Ishikawa (cell line): Measurements from ENCODE around the gene TMEM209.

Source experiments
- CEBPB ChIP-seq: IDR thresholded peaks from 2 replicates; pipeline ENCODE4 v1.6.1; 2012
- EGR1 ChIP-seq: IDR thresholded peaks from 2 replicates; pipeline ENCODE4 v1.6.1; 2012
- EP300 ChIP-seq: IDR thresholded peaks from 2 replicates; pipeline ENCODE4 v1.6.1; 2012; ENCODE audit warnings: borderline replicate concordance
- NFIC ChIP-seq: IDR thresholded peaks from 2 replicates; pipeline ENCODE4 v1.6.1; 2012
- RAD21 ChIP-seq: IDR thresholded peaks from 2 replicates; pipeline ENCODE4 v1.6.1; 2012; ENCODE audit warnings: low read depth
- TAF1 ChIP-seq: IDR thresholded peaks from 2 replicates; pipeline ENCODE4 v1.6.1; 2012; ENCODE audit warnings: low read depth, mild to moderate bottlenecking
- YY1 ChIP-seq: IDR thresholded peaks from 2 replicates; pipeline ENCODE4 v1.6.1; 2012; ENCODE audit warnings: low read depth
- TF ChIP-seq, protein P1 (sequence below): IDR thresholded peaks from 2 replicates; pipeline ENCODE4 v1.6.1; 2012; ENCODE audit warnings: low read depth, mild to moderate bottlenecking

DNA sequence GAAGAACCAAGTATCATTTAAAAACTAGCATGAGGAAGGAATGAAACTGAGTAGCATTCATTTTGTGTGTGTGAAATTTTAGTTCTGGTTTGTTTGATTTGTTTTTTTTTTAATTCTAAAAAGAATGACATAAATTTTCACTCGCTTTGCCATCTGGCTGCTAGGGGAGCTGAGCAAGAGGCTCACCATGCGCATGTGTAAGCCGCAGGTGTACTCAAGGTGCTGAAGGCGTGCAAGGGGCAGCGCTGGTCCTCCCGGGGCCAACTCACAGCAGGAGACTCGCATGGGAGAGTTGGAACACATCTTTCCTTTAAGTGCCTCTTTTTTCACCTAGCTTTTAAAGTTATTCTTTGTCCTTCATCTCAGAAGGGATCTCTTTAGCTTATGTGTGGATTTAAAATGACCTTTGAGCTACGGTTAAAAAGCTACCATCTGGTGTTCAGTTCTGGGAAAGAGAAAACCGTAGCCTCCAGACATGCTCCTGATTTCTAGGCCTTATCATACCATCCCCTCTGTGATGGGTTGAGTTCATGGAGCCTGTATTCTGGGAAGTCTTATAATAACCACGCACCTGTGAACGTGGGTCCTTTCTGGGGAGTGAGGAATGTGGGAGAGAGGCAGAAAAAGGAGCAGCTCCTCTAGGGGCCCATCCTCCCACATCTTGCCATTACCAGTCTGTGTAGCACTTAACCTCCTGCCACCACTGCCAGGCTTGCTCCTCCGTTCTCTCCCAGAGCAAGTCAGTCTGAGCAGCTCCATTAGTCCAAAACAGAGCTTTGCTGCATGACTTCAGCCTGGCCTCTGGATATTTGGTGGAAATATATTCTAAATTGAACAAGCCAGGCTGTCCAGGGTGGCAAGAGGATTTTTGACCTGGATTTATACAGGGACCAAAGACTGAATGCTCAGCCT is 73.0 kb downstream of the TMEM209 start:
- TF ChIP-seq EP300, result no peak
- no peak for TF ChIP-seq YY1
- TF ChIP-seq NFIC, result no peak
- TF ChIP-seq, protein P1, sequence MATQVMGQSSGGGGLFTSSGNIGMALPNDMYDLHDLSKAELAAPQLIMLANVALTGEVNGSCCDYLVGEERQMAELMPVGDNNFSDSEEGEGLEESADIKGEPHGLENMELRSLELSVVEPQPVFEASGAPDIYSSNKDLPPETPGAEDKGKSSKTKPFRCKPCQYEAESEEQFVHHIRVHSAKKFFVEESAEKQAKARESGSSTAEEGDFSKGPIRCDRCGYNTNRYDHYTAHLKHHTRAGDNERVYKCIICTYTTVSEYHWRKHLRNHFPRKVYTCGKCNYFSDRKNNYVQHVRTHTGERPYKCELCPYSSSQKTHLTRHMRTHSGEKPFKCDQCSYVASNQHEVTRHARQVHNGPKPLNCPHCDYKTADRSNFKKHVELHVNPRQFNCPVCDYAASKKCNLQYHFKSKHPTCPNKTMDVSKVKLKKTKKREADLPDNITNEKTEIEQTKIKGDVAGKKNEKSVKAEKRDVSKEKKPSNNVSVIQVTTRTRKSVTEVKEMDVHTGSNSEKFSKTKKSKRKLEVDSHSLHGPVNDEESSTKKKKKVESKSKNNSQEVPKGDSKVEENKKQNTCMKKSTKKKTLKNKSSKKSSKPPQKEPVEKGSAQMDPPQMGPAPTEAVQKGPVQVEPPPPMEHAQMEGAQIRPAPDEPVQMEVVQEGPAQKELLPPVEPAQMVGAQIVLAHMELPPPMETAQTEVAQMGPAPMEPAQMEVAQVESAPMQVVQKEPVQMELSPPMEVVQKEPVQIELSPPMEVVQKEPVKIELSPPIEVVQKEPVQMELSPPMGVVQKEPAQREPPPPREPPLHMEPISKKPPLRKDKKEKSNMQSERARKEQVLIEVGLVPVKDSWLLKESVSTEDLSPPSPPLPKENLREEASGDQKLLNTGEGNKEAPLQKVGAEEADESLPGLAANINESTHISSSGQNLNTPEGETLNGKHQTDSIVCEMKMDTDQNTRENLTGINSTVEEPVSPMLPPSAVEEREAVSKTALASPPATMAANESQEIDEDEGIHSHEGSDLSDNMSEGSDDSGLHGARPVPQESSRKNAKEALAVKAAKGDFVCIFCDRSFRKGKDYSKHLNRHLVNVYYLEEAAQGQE, result no peak
- TF ChIP-seq CEBPB, result no peak
- no peak for TF ChIP-seq TAF1
- TF ChIP-seq RAD21, result no peak
- no peak for TF ChIP-seq EGR1
